ENCODE results near the gene C18orf32.

- TF ChIP-seq, protein P1, sequence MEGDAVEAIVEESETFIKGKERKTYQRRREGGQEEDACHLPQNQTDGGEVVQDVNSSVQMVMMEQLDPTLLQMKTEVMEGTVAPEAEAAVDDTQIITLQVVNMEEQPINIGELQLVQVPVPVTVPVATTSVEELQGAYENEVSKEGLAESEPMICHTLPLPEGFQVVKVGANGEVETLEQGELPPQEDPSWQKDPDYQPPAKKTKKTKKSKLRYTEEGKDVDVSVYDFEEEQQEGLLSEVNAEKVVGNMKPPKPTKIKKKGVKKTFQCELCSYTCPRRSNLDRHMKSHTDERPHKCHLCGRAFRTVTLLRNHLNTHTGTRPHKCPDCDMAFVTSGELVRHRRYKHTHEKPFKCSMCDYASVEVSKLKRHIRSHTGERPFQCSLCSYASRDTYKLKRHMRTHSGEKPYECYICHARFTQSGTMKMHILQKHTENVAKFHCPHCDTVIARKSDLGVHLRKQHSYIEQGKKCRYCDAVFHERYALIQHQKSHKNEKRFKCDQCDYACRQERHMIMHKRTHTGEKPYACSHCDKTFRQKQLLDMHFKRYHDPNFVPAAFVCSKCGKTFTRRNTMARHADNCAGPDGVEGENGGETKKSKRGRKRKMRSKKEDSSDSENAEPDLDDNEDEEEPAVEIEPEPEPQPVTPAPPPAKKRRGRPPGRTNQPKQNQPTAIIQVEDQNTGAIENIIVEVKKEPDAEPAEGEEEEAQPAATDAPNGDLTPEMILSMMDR (IDR thresholded peaks at IDR 0.05), result no peak
- no peak for TF ChIP-seq POLR2A (IDR thresholded peaks at IDR 0.05)
Measured at GRCh38 chr18:49529596-49529995, 42.6 kb upstream of the C18orf32 start.

Measured in right lobe of liver (tissue), 4 donors.